Measurements from ENCODE around the gene VRK3.

The VRK3 gene

DNA sequence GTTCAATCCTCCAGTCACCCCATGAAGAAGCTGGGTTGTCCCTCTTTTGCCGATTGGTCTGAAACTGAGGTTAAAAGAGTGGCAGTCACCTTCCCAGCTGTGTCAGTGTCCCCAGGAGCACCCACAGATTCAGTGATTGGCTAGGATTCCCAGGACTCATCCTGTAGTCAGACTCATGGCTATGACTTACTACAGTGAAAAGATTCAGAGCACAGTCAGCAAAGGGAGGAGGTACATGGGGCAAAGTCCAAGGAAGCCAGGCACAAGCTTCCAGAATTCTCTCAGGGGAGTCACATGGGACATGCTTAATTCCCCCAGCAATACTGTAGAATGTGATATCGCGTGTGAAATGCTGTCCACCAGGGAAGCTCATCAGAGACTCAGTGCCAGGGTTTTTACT is 14.8 kb upstream of the VRK3 start:
- no peak for DNase-seq (ENCODE audit: low read depth, low spot score)
- no peak overlapping the region for H3K4me3 ChIP-seq (ENCODE audit: low read length)

DNA sequence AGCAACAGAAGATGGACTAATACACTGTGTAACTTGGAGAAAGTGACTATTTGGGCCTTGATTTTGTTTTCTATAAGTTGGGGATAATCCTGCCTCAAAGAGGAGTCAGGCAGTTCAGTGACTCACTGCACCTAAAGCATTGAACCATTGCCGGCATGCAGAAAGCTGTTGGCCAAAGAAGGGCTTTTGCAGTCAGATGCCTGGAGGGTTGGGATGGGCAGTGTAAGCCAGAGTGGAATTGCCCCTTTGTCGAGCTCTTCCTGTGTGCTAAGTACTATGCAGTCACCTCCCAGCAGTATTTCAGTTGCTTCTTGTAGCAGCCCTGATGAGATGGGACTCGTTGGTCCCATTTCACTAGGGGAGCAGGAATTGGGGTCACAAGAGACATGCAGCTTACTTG is 11.7 kb upstream of the VRK3 start:
- H3K4me3 ChIP-seq (ENCODE audit: low read length): no peak overlapping the region
- no peak for DNase-seq (ENCODE audit: low read depth, low spot score)

DNA sequence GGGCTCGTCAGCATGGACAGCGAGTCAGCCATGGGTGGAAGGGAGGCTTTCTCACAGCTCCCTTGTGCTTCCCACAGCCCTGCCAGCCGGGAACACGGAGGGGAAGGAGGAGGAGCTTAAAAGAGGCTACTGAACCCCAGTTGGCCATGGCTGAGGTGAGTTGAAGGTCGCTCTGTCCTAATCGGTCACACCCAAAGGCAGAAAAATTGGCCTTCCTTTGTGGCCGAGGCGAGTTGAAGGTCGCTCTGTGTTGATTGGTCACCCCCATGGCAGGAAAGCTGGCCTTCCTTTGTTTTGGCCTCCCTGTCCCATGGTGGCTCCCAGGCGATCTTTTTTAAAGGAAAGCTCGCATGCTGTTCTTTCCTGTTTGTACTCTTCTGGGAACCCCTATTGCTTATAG is 5.8 kb upstream of the VRK3 start:
- no peak for DNase-seq (ENCODE audit: low read depth, low spot score)
- H3K4me3 ChIP-seq (ENCODE audit: low read length): no peak overlapping the region

DNA sequence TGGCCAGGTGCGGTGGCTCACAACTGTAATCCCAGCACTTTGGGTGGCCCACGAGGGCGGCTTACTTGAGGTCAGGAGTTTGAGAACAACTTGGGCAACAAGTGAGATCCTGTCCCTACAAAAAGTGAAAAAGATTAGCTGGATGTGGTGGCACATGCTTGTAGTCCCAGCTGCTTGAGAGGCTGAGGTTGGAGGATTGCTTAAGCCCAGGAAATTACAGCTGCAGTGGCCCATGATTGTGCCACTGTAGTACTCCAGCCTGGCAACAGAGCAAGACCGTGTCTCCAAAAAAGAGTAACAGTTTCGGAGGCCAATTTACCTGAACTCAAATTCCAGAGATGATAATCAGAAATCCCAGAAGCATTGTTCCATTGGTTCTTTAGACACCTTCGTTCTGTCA is 5.1 kb upstream of the VRK3 start:
- H3K4me3 ChIP-seq (ENCODE audit: low read length): no peak overlapping the region
- DNase-seq (ENCODE audit: low read depth, low spot score): no peak

DNA sequence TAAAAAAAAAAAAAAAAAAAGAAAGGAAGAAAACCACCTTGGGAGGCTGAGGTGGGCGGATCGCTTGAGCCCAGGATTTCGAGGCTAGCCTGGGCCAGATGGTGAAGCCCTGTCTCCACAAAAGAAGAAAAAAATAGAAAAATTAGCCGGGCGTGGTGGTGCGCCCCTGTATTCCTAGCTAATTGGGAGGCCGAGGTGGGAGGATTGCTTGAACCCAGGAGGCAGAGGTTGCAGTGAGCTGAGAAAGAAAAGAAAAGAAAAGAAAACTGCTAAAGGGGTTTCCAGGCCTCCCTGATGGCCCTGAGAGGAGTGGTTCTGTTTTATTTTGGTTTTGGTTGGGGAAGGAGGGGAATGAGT is 1.4 kb upstream of the VRK3 start:
- H3K4me3 ChIP-seq (ENCODE audit: low read length): peak overlapping the region; percentile 94
- no peak for DNase-seq (ENCODE audit: low read depth, low spot score)

DNA sequence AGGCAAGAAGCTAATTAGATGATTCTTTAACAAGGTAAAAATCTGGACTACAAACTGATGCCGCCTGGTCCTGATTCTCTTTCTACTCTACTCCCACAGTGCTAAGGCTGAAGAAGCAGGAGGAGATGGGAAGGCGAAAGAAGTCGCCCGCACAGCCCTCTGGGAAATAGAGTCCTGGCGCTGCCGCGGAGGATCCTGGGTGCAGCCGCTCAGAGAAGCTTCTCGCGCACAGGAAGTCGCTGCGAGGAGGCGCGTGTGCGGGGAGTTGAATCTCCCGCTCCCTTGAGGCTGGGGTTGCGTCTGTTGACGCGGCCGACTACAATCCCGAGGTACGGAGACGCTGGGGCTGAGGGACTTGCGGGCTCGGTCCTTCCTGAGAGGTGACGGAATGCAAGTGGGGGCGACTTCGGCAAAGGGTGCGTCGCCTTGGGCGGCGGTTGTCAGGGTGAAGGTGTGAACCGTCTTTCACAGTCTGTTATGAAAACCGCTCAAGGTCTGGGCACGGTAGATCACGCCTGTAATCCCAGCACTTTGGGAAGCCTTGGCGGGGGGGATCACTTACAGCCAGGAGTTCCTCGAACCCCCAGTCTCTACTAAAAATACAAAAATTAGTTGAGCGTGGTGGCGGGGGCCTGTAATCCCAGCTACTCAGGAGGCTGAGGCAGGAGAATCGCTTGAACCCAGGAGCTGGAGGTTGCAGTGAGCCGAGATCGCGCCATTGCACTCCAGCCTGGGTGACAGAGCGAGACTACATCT is 800 bp upstream of the VRK3 start, which contains the start of gene ZNF473:
TSS of gene ZNF473 (plus strand) at position 212 of the 756 bp plus-strand sequence. CDS start 5,078 bp downstream, outside the sequence.
- no peak for DNase-seq (ENCODE audit: low read depth, low spot score)

DNA sequence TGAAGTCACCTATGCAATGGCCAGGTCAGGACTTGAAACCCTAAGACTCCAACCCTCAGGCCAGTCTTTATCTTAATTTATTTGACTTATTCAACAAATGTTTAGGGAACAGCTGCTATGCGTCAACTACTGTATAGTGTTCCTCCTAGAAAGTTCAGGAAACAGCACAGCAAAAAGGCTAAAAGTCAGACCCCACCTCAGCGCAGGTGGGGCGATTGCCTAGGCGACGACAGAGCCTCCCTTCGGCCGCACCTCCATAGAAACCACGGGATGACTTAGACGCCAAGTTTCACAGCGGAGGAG is 502 bp downstream of the VRK3 start:
- no peak for DNase-seq (ENCODE audit: low read depth, low spot score)

More for the DNA sequence above, 800 bp upstream of the VRK3 start, which contains the start of gene ZNF473:
- peak within 1 kb of the TSS; percentile 94 for H3K4me3 ChIP-seq (ENCODE audit: low read length)

DNA sequence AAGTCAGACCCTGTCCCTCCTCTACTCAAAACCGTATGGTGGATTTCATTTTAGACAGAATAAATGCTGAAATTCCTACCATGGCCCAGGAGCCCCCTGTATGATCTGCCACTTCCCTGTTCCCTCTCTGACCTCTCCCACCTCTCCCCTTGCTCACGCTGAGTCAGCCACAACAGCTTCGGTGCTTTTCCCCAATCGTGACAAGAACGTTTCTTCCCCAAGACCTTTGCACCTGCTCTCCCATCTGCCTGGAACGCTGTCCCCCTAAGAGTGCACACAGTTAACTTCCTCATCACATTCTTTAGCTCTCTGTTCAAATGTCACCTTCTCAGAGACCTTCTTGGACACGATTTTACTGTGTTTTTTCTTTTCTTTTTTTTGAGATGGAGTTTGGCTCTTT is 2.3 kb downstream of the VRK3 start:
- no peak for DNase-seq (ENCODE audit: low read depth, low spot score)
- no peak overlapping the region for H3K4me3 ChIP-seq (ENCODE audit: low read length)

More for the DNA sequence above, 502 bp downstream of the VRK3 start:
- H3K4me3 ChIP-seq (ENCODE audit: low read length): peak overlapping the region; percentile 94

DNA sequence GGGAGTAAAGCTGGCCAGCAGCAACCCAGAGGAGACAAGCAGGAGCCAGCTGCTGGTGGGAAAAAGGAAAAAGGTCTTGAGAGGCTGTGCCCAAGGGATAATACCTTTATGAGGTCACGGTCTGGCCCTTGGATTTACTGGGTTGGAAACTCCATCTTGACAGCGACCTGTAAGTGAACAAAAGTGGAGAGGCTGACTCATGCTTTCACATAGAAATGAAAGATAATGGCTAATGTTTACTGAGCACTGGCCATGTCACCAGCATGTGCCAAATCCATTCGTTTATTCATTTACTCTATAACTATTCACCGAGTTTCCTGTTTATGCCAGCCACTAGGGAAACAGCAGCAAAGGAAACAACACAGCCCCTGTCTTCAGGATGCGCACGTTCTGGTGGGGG is 4.7 kb downstream of the VRK3 start:
- DNase-seq (ENCODE audit: low read depth, low spot score): no peak

DNA sequence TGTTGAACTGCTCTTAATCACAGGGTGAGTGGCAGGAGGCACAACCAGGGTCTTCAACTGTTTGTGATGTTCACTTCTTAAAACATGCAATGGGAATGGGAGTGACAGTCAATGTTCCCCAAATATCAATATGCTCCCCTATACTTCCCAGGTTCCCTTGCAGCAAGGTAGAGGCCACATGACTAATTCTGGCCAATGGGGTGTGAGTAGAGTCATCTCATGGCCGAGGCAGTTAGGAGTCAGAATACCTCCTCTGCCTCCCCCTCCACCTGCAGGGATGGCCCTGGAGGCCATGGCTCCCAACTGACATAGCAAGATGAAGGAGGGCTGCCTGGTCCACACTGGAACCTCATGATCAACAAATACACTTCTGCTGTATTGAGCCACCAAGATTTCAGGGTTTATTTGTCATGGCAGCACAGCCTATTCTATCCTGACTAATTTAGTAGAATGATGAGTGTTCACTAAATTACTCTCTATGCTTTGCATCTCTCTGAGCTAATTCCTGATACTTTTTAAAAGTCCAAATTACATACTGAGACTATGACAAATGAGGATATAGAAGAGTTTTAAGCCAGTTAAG is 8.9 kb downstream of the VRK3 start:
- no peak for DNase-seq (ENCODE audit: low read depth, low spot score)

More for the DNA sequence above, 4.7 kb downstream of the VRK3 start:
- no peak overlapping the region for H3K4me3 ChIP-seq (ENCODE audit: low read length)

DNA sequence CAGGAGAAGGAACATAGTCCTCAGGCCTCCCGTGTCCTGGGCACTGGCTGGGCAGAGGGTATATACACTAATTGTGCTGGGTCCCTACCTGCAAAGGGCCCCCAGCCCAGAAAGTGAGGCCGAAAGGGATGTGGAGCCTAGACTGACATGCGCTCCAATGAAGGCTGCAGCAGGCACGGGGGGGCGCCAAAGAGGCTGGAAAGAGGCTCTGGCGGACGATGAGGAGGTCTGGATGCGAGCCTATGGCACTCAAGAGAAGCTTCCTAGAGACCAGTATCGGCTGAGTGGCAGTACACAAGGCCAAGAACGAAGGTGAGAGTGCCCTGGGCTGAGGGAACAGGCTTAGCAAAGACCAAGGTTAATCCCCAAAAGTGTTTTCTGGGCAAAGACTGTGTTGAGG is 16.6 kb downstream of the VRK3 start:
- no peak for DNase-seq (ENCODE audit: low read depth, low spot score)
- no peak overlapping the region for H3K4me3 ChIP-seq (ENCODE audit: low read length)

More for the DNA sequence above, 8.9 kb downstream of the VRK3 start:
- H3K4me3 ChIP-seq (ENCODE audit: low read length): no peak overlapping the region

DNA sequence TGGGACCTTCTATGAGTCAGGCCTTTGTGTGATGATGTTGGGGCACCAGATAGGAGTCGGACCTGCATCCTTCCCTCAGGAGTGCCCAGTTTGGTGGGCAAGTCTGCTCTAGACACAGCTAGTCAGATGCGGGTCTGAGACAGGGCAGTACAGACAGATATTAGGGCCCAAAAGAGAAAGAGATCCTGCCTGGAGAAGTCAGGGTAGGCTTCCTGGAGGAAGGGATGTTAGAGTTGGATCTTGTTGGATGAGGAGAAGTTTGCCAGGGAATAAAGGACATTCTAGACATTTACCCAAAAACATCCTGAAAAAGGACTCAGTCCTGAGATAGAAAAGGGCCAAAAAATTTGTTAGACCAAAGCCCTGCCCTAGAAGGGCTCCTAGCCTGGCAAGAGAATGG is 17.2 kb downstream of the VRK3 start:
- DNase-seq (ENCODE audit: low read depth, low spot score): no peak
- no peak overlapping the region for H3K4me3 ChIP-seq (ENCODE audit: low read length)

DNA sequence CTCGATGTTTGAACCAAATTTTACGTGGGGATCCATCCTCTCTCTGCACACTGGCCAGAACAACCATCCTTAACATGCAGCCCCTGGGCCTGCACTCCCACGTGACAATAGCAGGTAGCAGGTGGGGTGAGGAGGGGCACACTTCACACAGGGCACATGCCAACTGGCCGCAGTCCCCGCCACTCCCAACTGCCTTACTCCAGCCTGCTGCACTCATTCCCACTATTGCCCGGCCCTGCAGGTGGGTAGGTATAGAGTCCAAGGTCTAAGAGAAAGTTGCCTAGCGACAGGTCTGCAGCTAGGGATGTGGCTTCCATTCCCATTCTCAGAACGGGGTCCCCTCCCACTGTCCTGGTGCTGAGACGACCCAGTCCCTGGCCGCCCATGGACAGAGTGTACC is 18.0 kb downstream of the VRK3 start:
- no peak overlapping the region for H3K4me3 ChIP-seq (ENCODE audit: low read length)
- DNase-seq (ENCODE audit: low read depth, low spot score): no peak

DNA sequence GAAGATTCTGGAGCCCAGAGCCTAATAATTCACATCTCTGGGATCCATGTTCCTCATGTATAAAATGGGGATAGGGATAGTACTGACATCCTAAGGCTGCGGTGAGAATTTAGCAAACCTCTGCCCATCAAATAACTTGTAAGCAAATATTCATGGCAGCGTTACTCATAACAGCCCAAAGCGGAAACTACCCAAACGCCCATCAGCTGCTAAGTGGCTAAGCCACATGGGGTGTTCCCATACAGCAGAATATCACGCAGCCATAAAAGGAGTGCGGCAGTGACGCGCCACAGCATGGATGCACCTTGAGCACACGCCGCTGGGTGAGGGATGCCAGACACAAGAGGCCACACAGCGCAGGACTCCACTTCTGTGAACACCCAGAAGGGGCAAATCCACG is 19.7 kb downstream of the VRK3 start:
- DNase-seq (ENCODE audit: low read depth, low spot score): no peak
- no peak overlapping the region for H3K4me3 ChIP-seq (ENCODE audit: low read length)

DNA sequence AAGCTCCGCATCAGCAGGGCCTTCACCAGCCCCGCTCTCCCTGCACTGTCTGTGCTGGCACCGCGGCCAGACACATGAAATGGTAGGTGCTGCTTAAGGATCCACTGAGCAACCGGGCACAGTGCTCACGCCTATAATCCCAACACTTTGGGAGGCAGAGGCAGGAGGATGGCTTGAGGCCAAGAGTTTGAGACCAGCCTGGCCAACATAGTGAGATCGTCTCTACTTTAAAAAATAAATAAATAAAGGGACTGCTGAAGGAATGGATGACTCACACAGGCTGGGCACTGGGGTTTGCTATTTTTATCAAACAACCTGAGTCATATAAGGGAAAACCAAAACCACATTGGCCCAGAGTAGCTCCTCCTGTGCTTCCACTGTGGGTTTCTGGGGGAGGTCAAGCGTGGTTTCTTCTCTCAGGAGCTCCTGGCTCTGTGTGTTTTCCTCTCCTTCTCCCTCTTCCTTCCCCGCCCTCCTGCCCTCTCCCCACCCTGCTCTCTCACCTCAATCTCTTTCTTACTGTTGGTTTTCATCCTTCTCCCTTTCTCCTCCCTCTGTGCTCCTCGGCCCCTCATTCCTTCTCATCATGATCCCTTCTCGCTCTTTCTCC is 21.3 kb downstream of the VRK3 start:
- DNase-seq (ENCODE audit: low read depth, low spot score): no peak
- no peak overlapping the region for H3K4me3 ChIP-seq (ENCODE audit: low read length)

DNA sequence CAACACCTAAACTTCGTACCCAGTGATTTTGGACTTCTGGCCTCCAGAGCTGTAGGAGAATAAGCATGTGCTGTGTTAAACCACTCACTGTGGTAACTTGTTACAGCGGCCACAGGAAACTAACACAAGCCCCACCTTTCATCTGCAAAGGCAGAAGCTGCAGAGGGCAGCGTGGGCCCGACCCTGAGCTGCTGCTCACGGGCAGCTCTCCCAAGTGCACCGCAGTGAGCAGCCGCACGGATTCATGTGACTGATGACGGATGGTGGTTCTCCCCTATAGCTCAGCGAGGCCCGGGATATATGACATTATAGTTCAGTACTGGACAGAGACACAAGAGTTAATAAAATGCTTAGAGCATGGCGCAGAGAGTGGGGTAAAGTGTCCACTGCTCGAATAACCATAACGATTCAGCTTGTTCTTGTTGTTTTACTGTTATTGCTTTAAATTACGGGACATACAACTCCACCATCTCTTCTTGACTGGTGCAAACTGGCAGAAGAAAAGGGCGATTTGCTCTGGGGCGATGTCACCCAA is 21.9 kb downstream of the VRK3 start:
- H3K4me3 ChIP-seq (ENCODE audit: low read length): no peak overlapping the region
- DNase-seq (ENCODE audit: low read depth, low spot score): no peak

DNA sequence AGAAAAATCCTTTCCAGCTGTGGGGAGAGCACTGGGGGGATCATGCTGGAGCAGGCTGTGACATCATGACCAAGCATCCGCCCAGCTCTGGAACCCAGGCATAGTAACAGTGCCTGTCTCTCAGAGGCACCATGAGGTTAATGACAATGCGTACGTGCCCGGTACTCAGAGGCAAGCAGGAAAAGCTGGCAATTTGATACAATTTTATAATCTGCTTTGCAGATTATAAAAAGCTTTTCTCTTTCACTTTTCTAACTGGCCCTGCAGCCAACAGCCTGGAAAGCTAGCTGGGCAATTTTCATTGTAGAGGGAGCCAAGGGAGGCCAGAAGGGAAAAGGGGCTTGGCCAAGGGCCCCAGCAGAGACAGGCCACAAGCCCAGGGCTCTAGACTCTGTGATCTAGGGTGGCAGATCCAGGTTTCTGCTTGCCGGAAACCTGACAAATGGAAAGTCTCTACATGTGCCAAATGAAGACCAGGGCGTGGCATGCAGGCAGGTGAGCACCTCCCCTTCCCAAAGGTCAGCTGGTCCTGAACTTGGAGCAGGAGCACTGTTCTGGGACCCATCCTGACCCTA is 22.7 kb downstream of the VRK3 start:
- no peak overlapping the region for H3K4me3 ChIP-seq (ENCODE audit: low read length)
- no peak for DNase-seq (ENCODE audit: low read depth, low spot score)

DNA sequence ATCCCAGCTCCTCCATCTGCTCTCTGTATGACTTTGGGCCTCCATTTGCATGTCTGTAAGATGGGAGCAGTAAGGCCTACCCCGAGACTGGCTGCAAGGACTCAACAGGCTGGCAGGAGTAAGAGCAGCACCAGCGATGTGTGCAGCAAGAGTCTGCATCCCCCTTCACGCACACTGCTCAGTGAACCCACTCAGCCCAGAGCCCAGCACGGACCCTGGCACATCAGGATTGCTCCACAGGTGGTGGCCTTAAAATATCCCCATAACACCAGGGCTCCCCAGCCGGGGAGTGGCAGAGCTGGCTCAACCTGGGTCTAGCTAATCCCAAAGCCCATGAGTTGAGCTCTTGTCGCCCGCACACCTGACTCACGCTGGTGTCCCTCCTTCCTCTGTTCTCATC is 23.4 kb downstream of the VRK3 start:
- DNase-seq (ENCODE audit: low read depth, low spot score): no peak
- H3K4me3 ChIP-seq (ENCODE audit: low read length): no peak overlapping the region

DNA sequence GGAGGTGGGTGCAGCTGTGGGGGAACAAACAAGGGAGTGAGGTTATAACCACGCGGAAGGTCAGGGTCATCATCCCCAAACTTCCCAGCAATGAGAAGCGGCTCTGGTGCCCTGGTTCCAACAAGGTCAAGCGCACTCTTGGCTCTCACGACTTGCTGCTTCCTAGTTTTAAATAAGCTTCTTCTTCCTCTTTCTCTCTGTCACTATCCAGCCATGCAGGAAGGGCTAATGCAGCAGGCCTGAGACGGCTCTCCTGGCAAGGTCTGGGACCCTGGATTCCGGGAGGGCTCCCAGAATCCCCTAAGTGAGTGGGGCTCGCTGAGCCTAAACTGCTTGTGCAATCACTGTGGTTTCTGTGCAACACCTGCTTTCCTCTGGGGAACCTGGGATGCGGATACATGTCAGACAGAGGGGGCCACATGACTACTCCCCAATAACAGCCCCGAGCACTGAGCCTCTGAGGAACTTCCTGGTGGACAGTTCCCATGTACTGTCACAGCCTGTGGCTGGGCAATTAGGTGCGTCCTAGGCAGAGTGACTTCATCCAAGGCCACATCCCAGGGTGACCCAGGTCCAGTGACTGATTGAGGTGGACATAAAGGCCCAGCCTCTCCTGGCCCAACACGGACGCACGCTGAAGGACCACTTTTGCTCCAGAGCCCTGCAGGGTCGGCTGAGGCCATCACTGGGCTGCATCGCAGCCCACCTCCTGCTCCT is 24.2 kb downstream of the VRK3 start:
- no peak overlapping the region for H3K4me3 ChIP-seq (ENCODE audit: low read length)
- DNase-seq (ENCODE audit: low read depth, low spot score): no peak
